Measurements from ENCODE around the gene EXOC3L2. TPM values are rescaled to one million over a fixed set of nuclear protein-coding genes. Genes with fewer than 3 reads are reported as not detected.

EXOC3L2 gene
- total and polyA plus RNA-seq, 2 of the 8 experiments (the other 6 are each of a cell fraction or from before 2014, with no cell fraction given), result 1.4 to 1.6 TPM

- Histone ChIP-seq H4K8ac (ENCODE audit: extremely low read depth, insufficient read depth, low read length) (peak overlapping the region; percentile 1; the same call in 1 of the 2 replicates), H2AK5ac (ENCODE audit: low read depth, low read length) (no peak overlapping the region), H2BK15ac (ENCODE audit: low read length) (0 out of 2 replicates have a peak overlapping the region, but pooled peaks have one; percentile 81), H3K18ac (ENCODE audit: extremely low read depth, low read length) (no peak overlapping the region; the same call in 1 of the 2 replicates), H4K5ac (ENCODE audit: insufficient read length, low read depth, low read length) (no peak overlapping the region), H3K79me1 (ENCODE audit: low read depth, low read length) (no peaks in the 10 kb centered on the region), H3K27ac (ENCODE audit: low read depth, low read length) (no peak overlapping the region), H3K23ac (ENCODE audit: insufficient read length) (no peak overlapping the region), H2BK5ac (ENCODE audit: low read depth, low read length) (no peak overlapping the region), H2BK12ac (ENCODE audit: low read depth, low read length) (no peak overlapping the region), H3K23me2 (ENCODE audit: low read depth, low read length) (peaks cover 5% of the 10 kb centered on the region; the same call in 1 of the 2 replicates), H3K9me3 (ENCODE audit: insufficient read depth in 2 of 2, low read depth in 1 of 2, low read length in 1 of 2) (no peaks in the 10 kb centered on the region), H3K56ac (replicated peaks; ENCODE audit: insufficient read length, low read depth, low read length) (no peak overlapping the region), H2BK120ac (replicated peaks; ENCODE audit: low read depth, low read length) (no peak overlapping the region), H3K4me3 (ENCODE audit: extremely low read depth in 1 of 4, insufficient read depth in 2 of 4, low read depth in 3 of 4, low read length in 4 of 4) (no peak overlapping the region), H2AFZ (ENCODE audit: low read length) (no peak overlapping the region), H2BK20ac (ENCODE audit: low read length) (no peak overlapping the region), H3K9ac (replicated peaks in 1 of 4; ENCODE audit: extremely low read depth in 1 of 4, low read depth in 3 of 4, low read length in 3 of 4) (no peak overlapping the region), H3K14ac (ENCODE audit: insufficient read length) (no peak overlapping the region), H3K27me3 (replicated peaks in 1 of 4; ENCODE audit: control insufficient read depth in 3 of 4, extremely low read depth in 1 of 4, insufficient read depth in 3 of 4, low read length in 3 of 4) (peaks cover 6 to 24% (median 17%) of the 10 kb centered on the region in 4 experiments), H4K20me1 (replicated peaks in 1 of 2; ENCODE audit: control insufficient read depth in 1 of 2, insufficient read depth in 2 of 2, low read length in 2 of 2) (no peaks in the 10 kb centered on the region), H3K4ac (replicated peaks; ENCODE audit: insufficient read length, low read depth, low read length) (no peak overlapping the region), H3K36me3 (ENCODE audit: control insufficient read depth in 2 of 4, insufficient read depth in 4 of 4, low read length in 3 of 4) (no peaks in the 10 kb centered on the region), H3K79me2 (ENCODE audit: control insufficient read depth in 1 of 2, insufficient read depth in 2 of 2, low read length in 2 of 2) (no peaks in the 10 kb centered on the region), H4K91ac (replicated peaks; ENCODE audit: insufficient read length, low read length) (no peak overlapping the region), H3K4me2 (ENCODE audit: insufficient read depth in 1 of 2, low read depth in 2 of 2, low read length in 2 of 2) (no peak overlapping the region), H3K4me1 (replicated peaks in 1 of 4; ENCODE audit: control insufficient read depth in 3 of 4, insufficient read depth in 4 of 4, low read length in 3 of 4) (peaks cover 0 to 8% (median 1%) of the 10 kb centered on the region in 4 experiments; a peak in 3 of 7 replicates)
- ChIA-PET POLR2A (ENCODE audit: partially characterized antibody) (interaction anchor here (1.3 kb wide), 1 partner anchor 11 kb away, joined by 4 read pairs; no protein-coding TSS in a partner anchor), CTCF (ENCODE audit: partially characterized antibody) (interaction anchor here (0.6 to 4.9 kb wide), 6 partner anchors 10 to 175 kb away, joined by 3 to 29 read pairs (median 6); no protein-coding TSS in a partner anchor)
- DNase-seq (ENCODE audit: low read depth in 1 of 2, low spot score in 2 of 2) (no peak), FAIRE-seq (no peak)
- 71% methylated on average over 17 of the region's 17 CpGs; no CpG with 5 or more reads in 1 of the 2 experiments for WGBS, 2 experiments (ENCODE audit: extremely low coverage in 1 of 2, insufficient coverage in 1 of 2, insufficient read length in 1 of 2, insufficient replicate concordance in 2 of 2, low coverage in 1 of 2, low lambda C conversion rate in 2 of 2, missing lambda C conversion rate in 1 of 2)
- TF ChIP-seq FOSL1 (IDR thresholded peaks at IDR 0.05; ENCODE audit: insufficient read depth, low read depth, low read length), result no peak
- TF ChIP-seq E2F6 (IDR thresholded peaks at IDR 0.05), result peak; percentile 22; the same call in 1 of the 2 replicates
- TF ChIP-seq POLR2A (IDR thresholded peaks at IDR 0.05; ENCODE audit: control extremely low read depth in 1 of 2, low read depth in 2 of 2, low read length in 2 of 2), result no peak
Measured at GRCh38 chr19:45211751-45212381, 33.3 kb downstream of the EXOC3L2 start.

All from H1 (cell line).